NB4 (cell line): Measurements from ENCODE around the gene AP4M1.

Source experiments
- DNase-seq: peaks from one replicate; pipeline ENCODE4 v3.0.0; 2010; ENCODE audit warnings: low read depth
- H3K4me3 ChIP-seq: one replicate; pipeline ENCODE4 v1.5.1; 2011; ENCODE audit warnings: mild to moderate bottlenecking, low read depth, low read length, moderate library complexity
- MAX ChIP-seq: IDR thresholded peaks from 2 replicates; pipeline ENCODE4 v1.6.1; 2011; ENCODE audit warnings: low read depth, low read length
- MYC ChIP-seq: IDR thresholded peaks from 2 replicates; pipeline ENCODE4 v1.6.1; 2011; ENCODE audit warnings: low read depth, low read length
- POLR2A ChIP-seq: IDR thresholded peaks from 2 replicates; pipeline ENCODE4 v1.6.1; 2011; ENCODE audit warnings: mild to moderate bottlenecking; ENCODE audit not compliant: insufficient read length; ENCODE audit errors: extremely low read depth
- TF ChIP-seq, protein P1 (sequence below): IDR thresholded peaks from one replicate; pipeline ENCODE4 v1.5.1; 2012; ENCODE audit warnings: low read depth, low read length

AP4M1 gene

GRCh38 chr7:100130608-100131453 lies 29.4 kb downstream of the AP4M1 start:
- peak; percentile 79 for DNase-seq
- H3K4me3 ChIP-seq, result peak overlapping the region; percentile 25
- 0 out of 2 replicates have a peak, but pooled peaks have one; percentile 18 for TF ChIP-seq MYC
- TF ChIP-seq POLR2A, result no peak
- TF ChIP-seq MAX, result peak; percentile 86
- TF ChIP-seq, protein P1, sequence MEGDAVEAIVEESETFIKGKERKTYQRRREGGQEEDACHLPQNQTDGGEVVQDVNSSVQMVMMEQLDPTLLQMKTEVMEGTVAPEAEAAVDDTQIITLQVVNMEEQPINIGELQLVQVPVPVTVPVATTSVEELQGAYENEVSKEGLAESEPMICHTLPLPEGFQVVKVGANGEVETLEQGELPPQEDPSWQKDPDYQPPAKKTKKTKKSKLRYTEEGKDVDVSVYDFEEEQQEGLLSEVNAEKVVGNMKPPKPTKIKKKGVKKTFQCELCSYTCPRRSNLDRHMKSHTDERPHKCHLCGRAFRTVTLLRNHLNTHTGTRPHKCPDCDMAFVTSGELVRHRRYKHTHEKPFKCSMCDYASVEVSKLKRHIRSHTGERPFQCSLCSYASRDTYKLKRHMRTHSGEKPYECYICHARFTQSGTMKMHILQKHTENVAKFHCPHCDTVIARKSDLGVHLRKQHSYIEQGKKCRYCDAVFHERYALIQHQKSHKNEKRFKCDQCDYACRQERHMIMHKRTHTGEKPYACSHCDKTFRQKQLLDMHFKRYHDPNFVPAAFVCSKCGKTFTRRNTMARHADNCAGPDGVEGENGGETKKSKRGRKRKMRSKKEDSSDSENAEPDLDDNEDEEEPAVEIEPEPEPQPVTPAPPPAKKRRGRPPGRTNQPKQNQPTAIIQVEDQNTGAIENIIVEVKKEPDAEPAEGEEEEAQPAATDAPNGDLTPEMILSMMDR, result peak; percentile 79

- TF ChIP-seq MYC (no peak), POLR2A (no peak), MAX (no peak)
- TF ChIP-seq, protein P1, result no peak
- DNase-seq, result no peak
- no peak overlapping the region for H3K4me3 ChIP-seq
Observed at GRCh38 chr7:100132126-100132525, 30.7 kb downstream of the AP4M1 start.

GRCh38 chr7:100132697-100133151 lies 31.3 kb downstream of the AP4M1 start:
- TF ChIP-seq MAX (peak; percentile 27; the same call in 1 of the 2 replicates), MYC (no peak), POLR2A (no peak)
- TF ChIP-seq, protein P1, result peak; percentile 99
- no peak overlapping the region for H3K4me3 ChIP-seq
- DNase-seq, result peak; percentile 83

DNA sequence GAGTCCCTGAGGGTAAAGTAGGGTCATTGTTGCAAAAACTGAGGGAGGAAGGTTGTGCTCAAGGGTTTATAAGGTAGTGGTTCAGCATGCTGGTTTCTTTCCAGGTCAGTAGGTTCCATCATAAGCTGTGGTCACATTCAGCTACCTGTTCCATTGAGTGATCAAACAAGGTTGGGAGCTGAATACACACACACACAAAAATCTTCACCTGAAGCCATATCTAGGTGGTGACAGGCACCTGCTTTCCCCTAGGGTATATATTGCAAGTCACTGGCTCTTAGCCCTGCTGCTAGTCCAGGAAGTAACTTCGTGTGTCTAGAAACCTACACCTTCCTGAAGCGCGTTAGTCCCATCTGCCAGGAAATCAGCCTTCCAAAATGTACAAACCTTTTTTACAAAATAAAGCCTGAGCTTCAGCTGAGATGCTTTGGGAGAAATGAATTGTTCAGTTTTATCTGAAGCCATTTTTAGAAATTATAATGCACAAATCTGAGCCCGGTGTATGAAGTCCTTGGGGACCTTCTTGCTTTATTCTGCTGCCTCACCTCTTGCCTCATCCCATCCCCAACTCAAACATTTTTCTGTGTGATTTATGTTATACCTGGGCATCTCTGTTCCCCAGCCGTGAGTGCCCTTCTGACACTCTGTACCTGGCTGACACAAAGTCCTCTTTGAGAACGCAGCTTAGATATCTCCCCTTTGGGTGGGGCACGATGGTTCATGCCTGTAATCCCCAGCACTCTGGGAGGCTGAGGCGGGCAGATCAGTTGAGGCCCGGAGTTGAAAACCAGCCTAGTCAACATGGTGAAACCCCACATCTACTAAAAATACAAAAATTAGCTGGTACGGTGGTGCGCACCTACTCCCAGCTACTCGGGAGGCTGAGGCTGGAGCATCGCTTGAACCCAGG lies 36.7 kb downstream of the AP4M1 start:
- DNase-seq, result no peak
- TF ChIP-seq MAX (no peak), POLR2A (no peak), MYC (no peak)
- TF ChIP-seq, protein P1, result no peak
- no peak overlapping the region for H3K4me3 ChIP-seq

DNA sequence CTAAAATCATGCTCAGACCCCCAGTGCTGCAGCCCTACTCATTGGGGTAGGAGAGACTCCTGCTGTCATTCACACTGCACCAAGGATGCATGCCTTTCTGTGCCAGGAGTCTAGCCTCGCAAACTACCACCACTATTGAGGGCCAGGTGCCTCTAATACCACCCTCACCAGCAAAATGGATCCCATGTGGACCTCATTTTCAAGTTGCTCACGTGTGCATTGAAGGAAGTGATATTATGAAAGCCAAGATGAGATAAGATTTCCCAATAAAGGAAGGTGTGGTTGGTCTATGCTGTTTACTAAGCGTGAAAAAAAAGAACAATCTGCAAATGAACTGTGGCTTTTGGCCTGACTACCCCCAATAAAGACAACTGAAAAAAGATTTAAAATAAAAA lies 40.1 kb downstream of the AP4M1 start:
- peak; percentile 65 for DNase-seq
- H3K4me3 ChIP-seq, result no peak overlapping the region
- TF ChIP-seq, protein P1, result no peak
- TF ChIP-seq POLR2A, result no peak
- peak; percentile 84; the same call in 1 of the 2 replicates for TF ChIP-seq MAX
- peak; percentile 90 for TF ChIP-seq MYC
